Kidney (tissue), 14 donors: ENCODE data around the gene PACS2. TPM values are rescaled to one million over a fixed set of nuclear protein-coding genes. Genes with fewer than 3 reads are reported as not detected.

Source experiments
- DNase-seq, 5 donors: peaks; one replicate each; pipeline ENCODE4 v3.0.0-alpha.2; 2013 to 2020
- FAIRE-seq: peaks from 2 replicates; lab custom pipeline; 2012; peaks lifted over from hg19 to GRCh38; lab: Jason Lieb, UNC
- H3K27ac ChIP-seq, 2 donors: one replicate each; pipeline ENCODE4 v1.7.0; 2013; ENCODE audit warnings: low read depth in 2 of 2, low read length in 2 of 2, inconsistent platforms in 1 of 2
- H3K27me3 ChIP-seq: one replicate; pipeline ENCODE4 v1.7.1; 2013; ENCODE audit warnings: low read length, inconsistent platforms; ENCODE audit not compliant: control insufficient read depth, insufficient read depth
- H3K36me3 ChIP-seq, 3 donors: one replicate each; pipeline versions ENCODE4 v1.7.0 to v1.7.1; 2013; ENCODE audit warnings: low read length in 3 of 3, control low read depth in 1 of 3, inconsistent platforms in 1 of 3; ENCODE audit not compliant: insufficient read depth in 3 of 3, control insufficient read depth in 2 of 3
- H3K4me1 ChIP-seq, 3 donors: one replicate each; pipeline versions ENCODE4 v1.7.0 to v1.7.1; 2013; ENCODE audit warnings: low read length in 3 of 3, inconsistent platforms in 1 of 3, low read depth in 1 of 3; ENCODE audit not compliant: control insufficient read depth in 2 of 3, insufficient read depth in 2 of 3
- H3K4me3 ChIP-seq, 3 donors: one replicate each; pipeline versions ENCODE4 v1.7.0 to v1.8.1; 2013; ENCODE audit warnings: low read length in 3 of 3, control low read depth in 1 of 3, inconsistent platforms in 1 of 3
- H3K9ac ChIP-seq, 3 donors: one replicate each; pipeline versions ENCODE4 v1.7.0 to v1.7.1; 2013; ENCODE audit warnings: low read length in 3 of 3, control low read depth in 1 of 3, inconsistent platforms in 1 of 3
- H3K9me3 ChIP-seq, 3 donors: one replicate each; pipeline versions ENCODE4 v1.7.0 to v1.7.1; 2013; ENCODE audit warnings: low read length in 3 of 3, control low read depth in 1 of 3, inconsistent platforms in 1 of 3; ENCODE audit not compliant: control insufficient read depth in 2 of 3, insufficient read depth in 1 of 3
- CTCF ChIP-seq: IDR thresholded peaks from 3 replicates; pipeline ENCODE4 v1.5.1; 2012; ENCODE audit warnings: mild to moderate bottlenecking, moderate library complexity, borderline replicate concordance; ENCODE audit not compliant: insufficient read depth; ENCODE audit errors: extremely low read depth
- intact Hi-C: fragments of 100-400 bp; cut with DNase I; formaldehyde crosslinking; loops from one replicate; pipeline ENCODE4 v1.11.1; 2022
- polyA plus RNA-seq: library from polyadenylated mRNA; stranded (reverse); fragments of 350-450 nt; fragmentation: Illumina TruSeq; extraction: RNeasy Lipid Tissue Mini Kit (QIAGEN cat#74804); gene quantifications from one replicate; pipeline ENCODE4 v1.2.3, GENCODE V29; 2014; ENCODE audit warnings: low read depth, low replicate concordance; ENCODE audit not compliant: insufficient read depth
- total RNA-seq: library from RNA; stranded (reverse); fragmentation: NEBNext Ultra II Directional; extraction: Animal tissue kit (Norgen Biotek cat#: 25700); gene quantifications from one replicate; pipeline ENCODE4 v1.2.1, GENCODE V29; 2021
- donor health status: control.
- donor health status: control.
- donor health status: control.
- donor health status: control.
- donor health status: control.
- donor health status: DM: yes; HTN: yes; CAD: no.
- donor health status: Normal renal cell carcinoma (clear cell type).

Gene PACS2
- total and polyA plus RNA-seq, 2 donors from 2014 or later = 35.7 to 83.9 TPM

GRCh38 chr14:105420974-105421674, 106.6 kb downstream of the PACS2 start:
- intact Hi-C loops = no loop called here
- peak overlapping the region; percentile 44 to 64 (median 44) for H3K4me3 ChIP-seq
- no peaks in the 10 kb centered on the region for H3K27me3 ChIP-seq
- H3K4me1 ChIP-seq = peaks cover 0 to 19% (median 0%) of the 10 kb centered on the region in 3 donors
- no peaks in the 10 kb centered on the region for H3K9me3 ChIP-seq
- DNase-seq = no peak
- H3K27ac ChIP-seq = peak overlapping the region in 1 of 2 donors; percentile 17
- no peaks in the 10 kb centered on the region for H3K36me3 ChIP-seq
- FAIRE-seq = no peak
- no peak for TF ChIP-seq CTCF
- H3K9ac ChIP-seq = peak overlapping the region in 2 of 3 donors; percentile 71 to 73

- Histone ChIP-seq H3K4me1 (peaks cover 0 to 19% (median 0%) of the 10 kb centered on the region in 3 donors), H3K36me3 (peaks cover 0 to 4% (median 0%) of the 10 kb centered on the region in 3 donors), H3K27me3 (no peaks in the 10 kb centered on the region), H3K4me3 (no peak overlapping the region), H3K9ac (no peak overlapping the region), H3K9me3 (peaks cover 0 to 1% (median 0%) of the 10 kb centered on the region in 3 donors), H3K27ac (no peak overlapping the region)
- DNase-seq (peak in 1 of 5 donors; percentile 48), FAIRE-seq (no peak)
- intact Hi-C loops = no loop called here
- no peak for TF ChIP-seq CTCF
Measured at GRCh38 chr14:105421723-105422615, 107.4 kb downstream of the PACS2 start.

- H3K27ac ChIP-seq = no peak overlapping the region
- H3K36me3 ChIP-seq = peaks cover 0 to 4% (median 0%) of the 10 kb centered on the region in 3 donors
- H3K27me3 ChIP-seq = no peaks in the 10 kb centered on the region
- H3K9ac ChIP-seq = no peak overlapping the region
- intact Hi-C loops = no loop called here
- no peak overlapping the region for H3K4me3 ChIP-seq
- TF ChIP-seq CTCF = no peak
- peaks cover 0 to 3% (median 0%) of the 10 kb centered on the region in 3 donors for H3K9me3 ChIP-seq
- FAIRE-seq (no peak), DNase-seq (peak in 1 of 5 donors; percentile 49)
- peaks cover 0 to 19% (median 0%) of the 10 kb centered on the region in 3 donors for H3K4me1 ChIP-seq
Measured at GRCh38 chr14:105422695-105423487, 108.3 kb downstream of the PACS2 start.
